AG20443 (cell line): Measurements from ENCODE around the gene P2RX2.

Experiments used
- DNase-seq: peaks from one replicate; pipeline ENCODE4 v3.0.0; 2012; ENCODE audit warnings: low spot score, mixed read lengths

Gene P2RX2

DNA sequence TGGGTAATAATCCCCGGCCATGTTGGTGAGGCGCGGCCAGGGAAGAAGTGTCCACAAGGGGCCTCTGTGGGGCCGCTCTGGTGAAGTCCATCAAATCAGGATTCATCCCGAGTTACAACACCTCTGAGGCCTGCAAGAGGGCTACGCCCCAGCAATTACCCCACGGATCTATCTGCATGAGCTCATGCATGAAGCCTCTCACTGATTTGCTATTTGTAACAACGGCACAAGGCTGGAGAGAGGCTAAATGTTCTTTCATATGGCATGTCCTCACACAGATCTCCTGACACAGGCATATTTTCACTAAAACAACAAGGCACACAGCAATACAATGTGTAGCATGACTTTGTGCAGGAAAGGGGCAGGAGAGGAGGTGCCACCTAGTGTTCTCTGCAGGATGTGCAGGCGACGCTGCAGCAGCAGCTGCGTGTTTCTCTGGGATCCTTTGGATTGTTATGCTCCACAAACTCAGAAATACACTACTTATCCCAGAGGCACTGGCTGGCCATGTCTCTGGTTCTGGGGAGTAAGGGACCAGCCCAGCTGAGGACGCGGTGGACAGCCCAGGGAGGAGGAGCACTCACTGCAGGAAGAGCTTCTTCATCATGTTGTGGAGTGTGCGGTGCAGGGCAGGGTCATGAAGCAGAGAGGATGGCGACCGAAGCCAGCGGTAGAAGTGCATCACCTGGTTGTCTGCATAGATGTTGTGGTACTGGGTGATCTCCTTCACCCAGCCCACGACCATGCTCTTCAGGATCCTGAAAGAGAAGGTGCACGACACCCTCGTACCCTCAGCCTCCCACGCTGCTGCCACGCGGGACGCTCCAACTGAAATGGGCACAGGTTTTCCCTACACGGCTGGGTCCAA is 20.2 kb downstream of the P2RX2 start:
- peak; percentile 84 for DNase-seq

DNA sequence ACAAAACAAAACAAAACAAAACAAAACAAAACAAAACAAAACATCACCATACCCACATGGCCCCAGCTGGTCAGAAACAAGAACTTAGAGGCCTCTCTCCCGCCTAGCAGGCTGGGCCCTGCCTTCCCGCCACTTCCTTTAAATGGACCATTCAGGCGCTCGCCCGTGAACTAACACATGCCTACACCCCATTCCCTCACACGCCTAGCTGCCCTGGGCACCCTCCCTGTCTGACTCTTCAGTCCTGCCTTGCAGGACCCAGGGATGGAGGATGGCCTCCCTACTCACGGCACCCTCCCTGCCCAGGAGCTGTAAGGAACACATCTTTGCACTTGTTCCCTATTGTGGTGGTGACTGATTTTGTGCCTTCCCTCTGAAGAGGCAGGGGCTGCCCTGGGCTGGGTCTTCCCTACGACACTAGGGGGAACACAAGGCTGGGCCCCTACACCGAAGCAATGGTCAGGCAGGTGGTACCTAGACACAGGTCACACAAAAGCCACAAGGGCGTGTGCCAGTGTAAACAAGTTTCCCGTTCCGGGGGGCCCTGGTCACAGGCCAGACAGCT is 21.5 kb downstream of the P2RX2 start:
- DNase-seq: no peak

DNA sequence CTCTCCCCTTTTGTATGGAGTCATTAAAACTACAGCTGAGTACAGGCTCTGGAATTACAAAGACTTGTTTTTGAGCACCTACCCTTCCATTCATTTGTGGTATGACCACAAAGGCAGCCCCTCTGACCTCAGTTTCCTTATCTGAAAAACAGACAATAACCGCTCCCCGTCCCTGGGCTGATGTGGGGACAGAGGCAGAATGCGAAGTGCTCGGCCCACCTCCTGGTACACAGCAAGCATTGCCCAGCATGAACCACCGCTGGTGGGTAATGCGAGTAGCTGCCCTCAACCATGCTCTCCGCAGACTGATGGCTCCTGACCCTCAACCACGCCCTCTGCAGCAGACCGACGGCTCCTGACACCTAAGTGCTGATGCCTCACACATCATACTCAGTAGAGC is 22.4 kb downstream of the P2RX2 start:
- DNase-seq: no peak

DNA sequence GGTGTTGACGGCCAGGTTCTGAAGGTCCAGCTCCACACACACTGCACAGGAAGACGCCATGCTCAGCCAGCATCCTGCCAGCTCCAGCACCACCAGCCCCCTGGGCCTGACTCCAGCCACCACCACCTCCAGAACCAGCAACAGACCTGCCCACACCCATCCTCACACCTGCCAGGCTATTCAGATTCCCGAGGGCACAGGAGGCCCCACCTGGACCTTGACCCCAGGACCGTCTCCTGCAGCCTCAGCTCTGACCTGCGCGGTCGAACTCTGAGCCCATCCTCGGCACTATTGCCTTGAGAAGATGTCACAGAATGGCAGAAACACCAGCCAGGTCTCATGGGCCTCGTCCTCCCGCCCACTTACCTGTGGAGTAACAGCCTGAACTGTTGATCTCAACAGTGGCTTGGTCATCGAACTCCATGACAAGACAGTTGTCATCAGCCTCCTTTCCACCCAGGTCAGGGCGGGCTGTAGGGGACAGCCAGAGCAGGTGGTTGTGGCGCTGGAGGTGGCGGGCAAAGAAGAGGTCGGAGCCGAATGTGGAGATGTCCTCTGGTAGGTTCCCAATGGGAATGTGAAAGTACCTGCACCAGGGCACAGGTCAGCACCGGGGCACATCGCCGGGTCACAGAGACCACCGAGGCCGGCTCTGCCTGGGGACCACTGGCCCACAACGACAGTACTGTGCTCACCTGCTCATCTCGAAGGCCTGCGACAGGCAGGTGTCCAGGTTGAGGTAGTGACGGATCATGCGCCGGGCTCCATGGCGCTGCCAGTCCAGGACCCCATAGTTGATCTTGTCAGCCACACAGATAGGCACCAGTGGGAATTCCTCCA is 23.5 kb downstream of the P2RX2 start:
- DNase-seq: no peak

DNA sequence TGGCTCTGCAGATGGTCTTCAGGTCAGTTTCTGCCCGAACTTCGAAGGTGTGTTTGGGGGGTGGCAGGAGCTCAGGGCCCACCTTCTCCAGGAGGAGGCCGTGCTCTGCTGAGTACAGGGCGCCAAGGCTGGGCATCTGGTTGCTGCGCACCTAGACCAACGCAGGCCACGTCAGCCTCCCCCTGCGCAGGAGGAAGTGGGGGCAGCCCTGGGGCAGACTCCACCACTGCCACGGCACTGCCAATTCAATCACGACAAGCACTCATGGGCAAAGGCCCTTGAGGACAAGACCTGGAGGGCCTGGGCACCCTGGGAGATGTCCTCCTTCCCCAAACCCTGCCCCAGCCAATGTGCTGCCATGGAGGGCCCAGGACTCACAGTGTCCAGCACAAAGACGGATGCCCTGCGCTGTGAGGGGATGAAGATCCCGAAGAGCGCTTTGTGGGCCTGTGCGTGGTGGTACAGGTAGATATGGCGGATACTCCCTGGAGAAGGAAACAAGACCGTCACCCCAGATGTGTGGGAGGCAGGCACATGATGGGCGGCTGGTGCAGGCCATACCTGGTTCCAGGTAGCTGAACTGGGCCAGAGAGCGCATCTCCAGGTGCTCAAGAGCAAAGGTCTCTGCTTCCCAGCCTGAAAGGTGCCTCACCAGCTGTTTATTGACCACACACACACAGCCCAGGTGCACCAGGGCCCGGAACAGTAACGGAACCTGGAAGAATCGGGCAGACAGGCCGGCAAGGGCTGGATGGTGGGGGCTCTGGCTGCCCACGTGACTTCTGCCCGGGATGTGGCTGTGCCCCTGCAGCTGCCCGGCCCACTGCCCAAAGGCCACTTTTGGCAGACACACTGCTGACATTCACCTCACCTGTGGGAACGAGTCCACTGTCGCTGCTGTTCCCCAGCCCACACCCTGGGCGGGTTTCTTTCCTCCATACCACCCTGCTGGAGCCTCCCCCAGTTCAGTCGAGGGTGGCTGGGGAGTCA is 24.6 kb downstream of the P2RX2 start:
- DNase-seq: no peak

DNA sequence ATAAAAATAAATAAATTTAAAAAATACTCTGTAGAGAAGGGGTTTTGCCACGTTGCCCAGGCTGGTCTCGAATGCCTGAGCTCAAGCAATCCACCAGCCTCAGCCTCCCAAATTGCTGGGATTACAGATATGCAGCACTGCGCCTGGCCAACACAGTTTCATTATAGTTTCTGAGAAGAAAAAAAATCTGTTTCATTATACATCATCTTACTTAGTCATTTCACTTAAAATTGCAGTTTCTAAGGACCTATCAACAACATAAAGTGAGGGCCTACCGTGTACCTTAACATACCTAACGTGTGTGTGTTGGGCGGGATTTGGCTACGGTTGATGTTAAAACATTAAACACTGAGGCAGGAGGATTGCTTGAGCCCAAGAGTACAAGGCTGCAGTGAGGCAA is 28.3 kb downstream of the P2RX2 start:
- DNase-seq: no peak

DNA sequence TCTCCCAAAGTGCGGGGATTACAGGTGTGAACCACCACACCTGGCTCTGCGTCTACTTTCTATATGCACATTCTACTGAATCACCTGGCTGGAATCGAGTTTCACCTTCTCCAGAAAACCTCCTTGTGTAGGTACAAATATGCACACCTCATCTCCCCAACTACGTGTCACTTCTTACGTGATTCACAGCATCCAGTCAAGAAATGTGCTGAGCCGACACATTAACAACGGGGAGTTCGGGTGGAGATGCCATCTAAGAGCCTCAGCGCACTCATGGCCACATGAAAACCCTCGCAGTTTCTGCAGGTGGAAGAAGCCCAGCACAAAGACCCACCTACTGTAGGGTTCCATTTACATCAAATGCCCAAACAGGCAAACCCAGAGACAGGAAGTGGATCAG is 29.3 kb downstream of the P2RX2 start:
- DNase-seq: no peak

DNA sequence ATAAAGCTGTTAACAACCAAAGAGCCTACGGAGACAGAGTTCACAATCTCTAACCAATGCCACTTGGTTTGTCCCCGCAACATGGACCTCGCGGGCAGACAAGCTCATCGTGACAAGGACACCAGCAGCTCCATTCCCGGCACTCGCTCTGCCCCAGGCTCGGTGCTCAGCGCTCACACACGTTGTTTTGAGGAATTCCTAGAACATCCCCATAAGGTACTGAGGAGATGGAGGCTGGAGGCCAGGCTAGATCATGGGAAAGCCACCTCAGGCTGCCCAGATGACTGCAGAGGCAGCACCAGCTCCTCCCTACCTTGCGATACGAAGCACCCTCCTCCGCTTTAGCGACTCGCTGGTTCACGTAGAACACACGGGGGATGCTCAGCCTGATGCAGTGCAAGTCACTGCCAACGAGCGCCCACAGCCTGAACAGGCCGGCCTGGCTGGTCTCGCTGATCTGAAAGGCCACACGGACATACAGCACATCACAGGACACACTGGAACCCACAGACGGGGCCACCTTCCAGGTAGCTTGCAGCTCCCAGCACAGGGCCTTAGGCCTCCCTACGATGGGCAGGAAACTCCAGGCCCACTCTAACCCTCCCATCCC is 30.1 kb downstream of the P2RX2 start:
- DNase-seq: no peak

DNA sequence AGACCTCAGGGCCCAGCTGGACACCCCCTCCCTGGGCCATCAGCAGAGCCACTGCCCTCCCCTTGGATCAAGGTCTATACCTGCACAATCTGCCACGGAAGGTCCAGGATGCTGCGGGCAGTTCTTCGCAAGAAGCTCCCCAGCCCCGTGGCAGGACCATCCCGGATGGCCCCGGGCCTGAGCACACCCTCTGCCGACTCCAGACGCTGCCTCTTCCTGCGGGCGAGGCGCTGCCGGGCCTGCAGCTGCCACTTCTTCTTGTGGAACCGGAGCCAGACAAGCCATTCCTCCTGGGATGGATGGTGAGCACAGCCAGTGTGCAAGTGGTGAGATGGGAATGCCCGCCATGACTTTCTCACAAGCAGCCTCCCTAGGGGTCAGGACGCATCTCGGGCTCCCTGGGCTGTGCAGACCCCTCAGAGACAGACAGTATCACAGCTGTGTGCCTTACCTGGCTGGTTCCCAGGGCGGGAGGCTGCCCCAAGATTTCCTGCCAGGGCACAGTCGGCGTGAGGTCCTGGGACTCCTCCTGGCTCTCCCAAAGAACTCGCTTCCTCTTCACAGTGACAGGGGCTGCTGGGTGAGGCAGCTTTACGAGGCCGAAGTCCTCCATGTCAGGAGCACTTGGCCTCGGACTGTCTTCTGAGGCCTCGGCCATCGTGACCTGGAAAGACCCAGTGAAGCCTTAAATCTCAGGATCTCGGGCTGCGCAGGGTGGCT is 30.8 kb downstream of the P2RX2 start:
- DNase-seq: no peak

DNA sequence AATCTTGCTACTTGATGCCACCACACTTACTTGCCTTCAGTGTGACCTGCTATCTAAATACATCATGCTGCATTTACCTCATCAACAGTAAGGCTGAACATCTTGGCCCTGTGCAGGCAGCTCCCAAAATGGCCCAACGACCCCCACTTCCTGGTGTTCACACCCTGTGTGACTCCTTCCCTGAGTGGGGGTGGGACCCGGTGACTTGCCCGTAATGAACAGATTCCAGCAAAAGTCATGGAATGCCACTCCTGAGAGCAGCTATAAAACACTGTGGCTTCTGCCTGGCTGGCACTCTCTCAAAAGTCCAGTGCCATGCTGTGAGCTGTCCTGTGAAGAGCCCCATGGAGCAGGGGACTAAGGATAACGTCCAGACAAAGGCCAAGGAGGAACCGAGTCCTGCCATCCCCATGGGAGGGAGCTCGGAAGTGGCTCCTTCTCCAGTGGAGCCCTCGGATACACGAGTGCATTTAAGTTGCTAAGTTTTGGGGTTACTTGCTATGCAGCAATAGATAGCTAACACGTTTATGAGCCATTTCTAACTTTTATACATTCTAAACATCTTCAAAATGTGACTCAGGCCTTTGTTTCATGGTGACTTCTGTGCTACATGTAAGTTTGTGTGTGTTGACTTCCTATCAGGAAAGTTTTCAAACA is 33.0 kb downstream of the P2RX2 start:
- DNase-seq: no peak

DNA sequence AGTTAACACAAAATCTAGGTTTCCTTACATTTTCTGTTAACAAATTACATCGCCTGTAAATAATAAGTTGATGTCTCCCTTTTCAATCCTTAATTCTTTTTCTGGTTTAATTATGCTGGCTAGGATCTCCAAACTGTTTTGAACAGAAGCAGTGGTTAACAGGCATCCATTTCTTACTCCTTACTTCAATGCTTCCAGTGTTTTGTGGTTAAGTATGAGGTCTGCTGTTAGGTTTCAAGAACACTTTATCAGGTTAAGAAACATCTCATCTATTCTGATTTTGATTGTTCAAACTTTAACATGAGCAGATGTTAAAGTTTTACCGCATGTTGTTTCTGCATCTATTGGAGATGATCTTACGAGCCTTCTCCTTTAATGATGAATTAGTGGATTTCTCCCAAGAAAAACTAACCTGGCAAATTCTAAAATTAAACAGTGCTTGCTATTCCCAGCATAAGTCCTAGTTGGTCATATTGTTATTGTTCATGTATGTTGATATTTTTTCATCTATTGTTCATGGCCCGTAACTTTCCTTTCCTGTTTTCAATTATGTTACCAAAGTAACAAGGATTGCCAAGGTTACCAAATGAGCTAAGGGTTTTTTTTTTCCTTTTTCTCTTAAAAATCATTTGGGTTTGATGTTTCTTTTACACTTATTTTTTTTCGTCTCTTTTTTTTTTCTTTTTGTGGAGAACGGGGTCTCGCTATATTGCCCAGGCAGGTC is 35.2 kb downstream of the P2RX2 start:
- no peak for DNase-seq

DNA sequence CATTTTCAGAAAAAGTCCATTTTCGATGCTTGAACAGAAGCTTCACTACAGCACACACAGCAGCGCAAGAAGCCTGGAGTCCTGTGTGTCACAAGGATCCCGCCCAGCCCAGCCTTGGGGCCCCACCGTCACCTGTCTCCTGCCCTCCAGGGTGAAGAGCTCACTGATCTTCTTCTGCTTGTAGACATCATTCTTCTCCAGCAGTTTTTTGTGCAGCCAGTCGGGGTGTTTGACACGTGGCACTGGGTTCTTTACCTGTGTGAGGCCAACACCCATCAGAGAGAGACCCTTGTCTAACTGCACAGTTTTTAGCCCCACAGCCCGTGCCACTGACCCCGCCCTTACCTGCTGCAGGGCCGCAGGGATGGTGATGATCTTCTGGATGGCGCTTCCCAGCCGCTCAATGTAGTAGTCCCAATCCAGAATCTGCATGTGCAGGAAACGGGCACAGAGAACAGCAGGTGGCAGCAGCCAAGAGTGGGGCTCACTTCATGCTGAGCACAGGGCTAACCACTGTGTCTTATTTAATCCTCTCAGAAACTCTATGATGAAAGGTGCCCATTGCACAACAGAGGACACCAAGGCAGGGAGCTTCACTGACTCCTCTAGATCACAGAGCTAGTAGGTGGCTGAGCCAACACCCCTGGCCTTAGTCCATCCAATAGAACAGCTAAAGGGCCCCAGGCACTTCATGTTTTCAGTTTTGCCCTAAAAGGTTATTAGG is 38.6 kb downstream of the P2RX2 start:
- no peak for DNase-seq

DNA sequence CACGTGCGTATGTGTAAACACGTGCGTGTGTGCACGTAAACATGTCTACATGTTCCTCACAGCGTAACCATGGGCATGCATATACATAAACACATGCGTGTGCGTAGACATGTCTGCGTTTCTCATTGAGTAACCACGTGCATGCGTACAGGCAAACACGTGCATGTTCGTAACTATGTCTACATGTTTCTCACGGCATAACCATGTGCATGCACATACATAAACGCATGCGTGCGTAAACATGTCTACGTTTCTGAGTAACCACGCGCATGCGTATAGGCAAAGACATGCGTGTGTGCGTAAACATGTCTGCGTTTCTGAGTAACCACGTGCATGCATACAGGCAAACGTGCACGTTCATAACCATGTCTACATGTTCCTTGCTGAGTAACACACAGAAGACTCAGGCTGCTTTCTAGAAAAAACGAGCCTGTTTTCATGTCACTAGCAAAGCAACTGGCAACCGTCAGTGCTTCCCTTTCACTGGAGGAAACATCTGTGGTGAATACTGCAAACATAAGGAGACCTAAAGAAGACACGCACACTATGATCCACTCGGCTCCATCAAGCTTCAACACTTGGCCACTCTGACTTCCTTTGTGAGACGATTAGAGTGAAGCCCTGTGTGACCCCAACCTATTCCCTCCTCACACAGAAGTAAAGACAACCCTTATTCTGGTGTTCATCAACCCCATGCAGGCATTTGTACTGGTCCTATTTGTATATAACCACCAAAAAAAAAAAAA is 39.7 kb downstream of the P2RX2 start:
- DNase-seq: no peak

DNA sequence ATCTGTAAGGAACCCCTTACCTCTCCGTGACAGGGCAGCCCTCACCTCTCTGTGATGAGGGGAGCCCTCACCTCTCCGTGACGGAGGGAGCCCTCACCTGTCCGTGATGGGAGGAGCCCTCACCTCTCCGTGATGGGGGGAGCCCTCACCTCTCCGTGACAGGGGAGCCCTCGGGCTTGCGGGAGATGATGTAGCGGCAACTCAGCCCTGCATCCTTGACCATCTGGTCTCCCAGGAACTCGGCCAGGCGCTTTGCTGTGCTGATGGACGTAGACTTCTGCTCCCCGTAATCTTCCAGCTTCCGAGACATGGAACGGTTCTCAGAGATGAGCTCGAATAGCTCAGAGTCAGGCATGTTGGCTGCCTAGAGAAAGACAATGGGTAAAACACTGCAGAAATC is 40.6 kb downstream of the P2RX2 start:
- no peak for DNase-seq

DNA sequence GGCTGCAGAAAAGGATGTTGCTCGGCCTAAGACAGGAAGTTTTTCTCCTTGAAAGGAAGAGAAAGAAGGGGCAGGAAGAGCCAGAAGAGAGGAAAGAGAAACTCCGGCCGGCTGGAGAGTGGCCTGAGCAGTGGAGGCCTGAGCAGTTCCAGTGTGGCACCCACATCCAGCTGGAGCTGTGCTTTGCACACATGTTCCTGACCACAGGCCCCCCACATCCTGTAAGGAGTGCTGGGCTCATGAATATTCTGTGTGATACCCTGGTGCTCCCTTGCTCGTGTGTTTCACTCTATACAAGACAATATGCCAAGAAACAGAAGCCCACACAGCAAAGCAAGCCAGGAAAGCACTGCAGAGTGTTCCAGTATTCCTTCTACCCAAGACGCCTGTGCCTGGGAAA is 41.5 kb downstream of the P2RX2 start:
- no peak for DNase-seq

DNA sequence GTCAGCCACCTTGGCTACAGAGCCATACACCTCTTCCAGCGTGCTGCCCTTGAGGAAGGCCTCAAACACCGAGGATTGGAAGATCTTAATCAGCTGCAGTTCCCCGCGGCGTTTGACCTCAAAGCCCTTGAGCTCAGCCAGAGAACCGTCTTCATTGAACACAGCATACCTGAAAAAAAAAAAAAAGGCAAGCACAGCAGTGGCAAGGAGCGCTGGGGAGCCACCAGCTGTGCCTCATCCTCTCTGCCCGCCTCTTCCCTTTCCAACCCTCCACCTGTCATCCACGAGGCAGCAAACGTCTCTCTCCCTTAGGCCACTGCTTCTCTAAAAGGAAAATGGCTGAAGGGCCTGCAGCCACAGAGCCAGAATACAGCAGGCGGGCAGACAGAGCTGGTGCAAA is 42.4 kb downstream of the P2RX2 start:
- no peak for DNase-seq

DNA sequence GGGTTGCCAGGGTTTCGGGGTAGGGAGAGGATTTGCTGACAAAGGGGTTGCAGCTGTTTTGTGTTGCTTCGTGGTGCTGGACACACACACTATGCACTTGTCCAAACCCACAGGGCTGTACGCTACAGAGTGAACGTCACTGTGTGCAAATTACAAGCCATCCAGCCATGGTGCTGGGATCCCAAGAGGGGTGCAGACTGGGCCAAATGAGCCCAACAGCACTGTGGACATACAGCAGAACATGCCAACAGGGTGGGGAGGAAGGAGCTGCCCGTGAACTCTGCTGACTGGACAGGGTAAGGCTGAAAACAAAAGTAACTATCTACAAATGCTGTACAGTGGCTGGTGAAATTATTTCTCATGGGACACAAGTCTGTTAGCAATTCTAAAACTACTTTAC is 43.4 kb downstream of the P2RX2 start:
- no peak for DNase-seq
